Measurements from ENCODE around the gene COL4A2.

- TF ChIP-seq CTCF (IDR thresholded peaks at IDR 0.05) = no peak
- TF ChIP-seq POLR2A (IDR thresholded peaks at IDR 0.05) = no peak
Measured at GRCh38 chr13:110458017-110458416, 150.9 kb downstream of the COL4A2 start.

Data from transverse colon (tissue), 3 donors.